GM23338 (cell line): ENCODE results near the gene PAK4. TPM values are rescaled to one million over a fixed set of nuclear protein-coding genes. Genes with fewer than 3 reads are reported as not detected.

Source experiments
- ATAC-seq: fragments of 200-7000 bp; cut with Tn5 transposase; 3 replicates; pipeline ENCODE4 v1.9.1; 2020
- DNase-seq: peaks from one replicate; pipeline ENCODE4 v3.0.0-alpha.2; 2015; ENCODE audit warnings: low spot score
- H2AFZ ChIP-seq: fragments of 200-600 bp; sonication (generic); 2 replicates; pipeline ENCODE4 v1.8.0; 2016; ENCODE audit warnings: antibody characterized with exemption, mild to moderate bottlenecking, moderate library complexity
- H3F3A ChIP-seq: fragments of 200-600 bp; sonication (generic); replicated peaks from 2 replicates; pipeline ENCODE4 v1.8.0; 2017; ENCODE audit warnings: antibody characterized with exemption, mixed run types, low read depth
- H3K27ac ChIP-seq: fragments of 200-600 bp; sonication (generic); 2 replicates; pipeline ENCODE4 v1.6.1; 2016; ENCODE audit warnings: low read depth
- H3K27me3 ChIP-seq: fragments of 200-600 bp; sonication (generic); 2 replicates; pipeline ENCODE4 v1.8.0; 2016; ENCODE audit warnings: mild to moderate bottlenecking, mixed run types, moderate library complexity; ENCODE audit not compliant: insufficient read depth
- H3K36me3 ChIP-seq: fragments of 200-600 bp; sonication (generic); 2 replicates; pipeline ENCODE4 v1.8.0; 2016; ENCODE audit warnings: mild to moderate bottlenecking; ENCODE audit not compliant: insufficient read depth
- H3K4me1 ChIP-seq: fragments of 200-600 bp; sonication (generic); 2 replicates; pipeline ENCODE4 v1.8.0; 2016; ENCODE audit warnings: mild to moderate bottlenecking, moderate library complexity; ENCODE audit not compliant: insufficient read depth
- H3K4me2 ChIP-seq: fragments of 200-600 bp; sonication (generic); 2 replicates; pipeline ENCODE4 v1.7.1; 2017; ENCODE audit warnings: mixed run types
- H3K4me3 ChIP-seq: fragments of 200-600 bp; sonication (generic); 2 replicates; pipeline ENCODE4 v1.6.1; 2016; ENCODE audit warnings: mixed run types
- H3K79me2 ChIP-seq: fragments of 200-600 bp; sonication (generic); replicated peaks from 2 replicates; pipeline ENCODE4 v1.8.0; 2017; ENCODE audit warnings: mild to moderate bottlenecking; ENCODE audit not compliant: insufficient read depth
- H3K9me2 ChIP-seq: fragments of 200-600 bp; sonication (generic); 2 replicates; pipeline ENCODE4 v1.8.0; 2017; ENCODE audit not compliant: insufficient read depth
- H4K20me1 ChIP-seq: fragments of 200-600 bp; sonication (generic); replicated peaks from 2 replicates; pipeline ENCODE4 v1.8.0; 2017; ENCODE audit warnings: mild to moderate bottlenecking; ENCODE audit not compliant: insufficient read depth
- H3K27ac Mint-ChIP-seq: 2 replicates; pipeline ENCODE4 v1.8.0; 2020; ENCODE audit warnings: inconsistent platforms, mild to moderate bottlenecking, moderate library complexity, mixed read lengths
- H3K27me3 Mint-ChIP-seq: 3 replicates; pipeline ENCODE4 v1.8.0; 2022; ENCODE audit warnings: low read depth, mild to moderate bottlenecking, moderate library complexity, mixed read lengths, inconsistent platforms; ENCODE audit not compliant: insufficient read depth, poor library complexity
- H3K36me3 Mint-ChIP-seq: 3 replicates; pipeline ENCODE4 v1.8.0; 2021; ENCODE audit warnings: low read depth, mild to moderate bottlenecking, inconsistent platforms, moderate library complexity, mixed read lengths
- H3K4me1 Mint-ChIP-seq: 3 replicates; pipeline ENCODE4 v1.8.0; 2020; ENCODE audit warnings: mild to moderate bottlenecking, inconsistent platforms, mixed read lengths
- H3K4me3 Mint-ChIP-seq: 3 replicates; pipeline ENCODE4 v1.8.0; 2021; ENCODE audit warnings: moderate library complexity, mild to moderate bottlenecking, inconsistent platforms, mixed read lengths
- H3K9me3 Mint-ChIP-seq: 3 replicates; pipeline ENCODE4 v1.8.0; 2020; ENCODE audit warnings: moderate library complexity, mild to moderate bottlenecking, inconsistent platforms, mixed read lengths
- EZH2 ChIP-seq: fragments of 200-600 bp; sonication (generic); IDR thresholded peaks from one replicate; pipeline ENCODE4 v1.8.0; 2017; ENCODE audit warnings: antibody characterized with exemption, mild to moderate bottlenecking, low read depth; ENCODE audit not compliant: unreplicated experiment
- EZH2phosphoT487 ChIP-seq: fragments of 200-600 bp; sonication (generic); IDR thresholded peaks from one replicate; pipeline ENCODE4 v1.8.1; 2018; ENCODE audit warnings: antibody characterized with exemption; ENCODE audit not compliant: unreplicated experiment
- POLR2AphosphoS5 ChIP-seq: IDR thresholded peaks from 2 replicates; pipeline ENCODE4 v1.6.1; 2016; ENCODE audit warnings: antibody characterized with exemption, low read depth
- STAT1 ChIP-seq: IDR thresholded peaks from one replicate; pipeline ENCODE4 v1.6.1; 2016; ENCODE audit warnings: antibody characterized with exemption; ENCODE audit not compliant: unreplicated experiment
- ZNF114 ChIP-seq: fragments of 250-450 bp; sonication (Bioruptor Pico); IDR thresholded peaks from 2 replicates; pipeline ENCODE4 v1.5.0; 2020; ENCODE audit warnings: mild to moderate bottlenecking, moderate library complexity
- ZNF331 ChIP-seq: fragments of 250-450 bp; sonication (Bioruptor Pico); IDR thresholded peaks from 2 replicates; pipeline ENCODE4 v1.5.0; 2020; ENCODE audit warnings: low read depth, mild to moderate bottlenecking, moderate library complexity
- polyA plus RNA-seq: library from polyadenylated mRNA; unstranded; fragments of >200 nt; fragmentation: Nextera tagmentation; extraction: Ambion mirVana; gene quantifications from 2 replicates; pipeline ENCODE4 v1.2.1, GENCODE V29; 2016
- total RNA-seq: library from RNA; depleted of rRNA; stranded (reverse); fragments of >200 nt; shearing (Covaris generic); gene quantifications from 2 replicates; pipeline ENCODE4 v1.2.3, GENCODE V29; 2014
- TF ChIP-seq, protein P1 (sequence below), 2 experiments: fragments of 200-600 bp in 1 of 2; sonication (generic) in 1 of 2; conservative IDR thresholded peaks; 2 replicates each; pipeline versions ENCODE4 v1.5.1 to v1.6.1; 2016 to 2017; ENCODE audit warnings: antibody characterized with exemption in 2 of 2, low read depth in 2 of 2, mild to moderate bottlenecking in 2 of 2, moderate library complexity in 1 of 2
- TF ChIP-seq, protein P2 (sequence below): IDR thresholded peaks from 2 replicates; pipeline ENCODE4 v1.6.1; 2016; ENCODE audit warnings: antibody characterized with exemption
- TF ChIP-seq, protein P3 (sequence below): IDR thresholded peaks from one replicate; pipeline ENCODE4 v1.6.1; 2018; ENCODE audit warnings: antibody characterized with exemption; ENCODE audit not compliant: unreplicated experiment

Gene PAK4
- total and polyA plus RNA-seq, 2 experiments from 2014 or later, result 28.7 to 35.4 TPM

DNA sequence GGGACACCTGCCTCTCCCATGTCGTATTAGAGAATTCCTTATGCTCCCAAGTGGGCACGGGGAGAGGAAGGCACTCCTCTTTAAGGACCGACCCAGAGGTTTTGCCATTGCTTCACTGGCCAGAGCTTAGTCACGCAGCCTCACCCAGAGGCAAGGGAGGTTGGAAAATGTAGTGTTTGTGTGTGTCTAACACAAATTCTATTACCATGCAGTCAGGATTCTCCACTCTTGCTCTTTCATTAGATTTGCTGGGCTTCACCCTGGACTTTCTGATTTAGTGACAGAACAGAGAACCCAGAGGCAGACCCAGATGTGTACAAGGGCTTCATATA, 56.6 kb downstream of the PAK4 start (continued):
- TF ChIP-seq, protein P1, sequence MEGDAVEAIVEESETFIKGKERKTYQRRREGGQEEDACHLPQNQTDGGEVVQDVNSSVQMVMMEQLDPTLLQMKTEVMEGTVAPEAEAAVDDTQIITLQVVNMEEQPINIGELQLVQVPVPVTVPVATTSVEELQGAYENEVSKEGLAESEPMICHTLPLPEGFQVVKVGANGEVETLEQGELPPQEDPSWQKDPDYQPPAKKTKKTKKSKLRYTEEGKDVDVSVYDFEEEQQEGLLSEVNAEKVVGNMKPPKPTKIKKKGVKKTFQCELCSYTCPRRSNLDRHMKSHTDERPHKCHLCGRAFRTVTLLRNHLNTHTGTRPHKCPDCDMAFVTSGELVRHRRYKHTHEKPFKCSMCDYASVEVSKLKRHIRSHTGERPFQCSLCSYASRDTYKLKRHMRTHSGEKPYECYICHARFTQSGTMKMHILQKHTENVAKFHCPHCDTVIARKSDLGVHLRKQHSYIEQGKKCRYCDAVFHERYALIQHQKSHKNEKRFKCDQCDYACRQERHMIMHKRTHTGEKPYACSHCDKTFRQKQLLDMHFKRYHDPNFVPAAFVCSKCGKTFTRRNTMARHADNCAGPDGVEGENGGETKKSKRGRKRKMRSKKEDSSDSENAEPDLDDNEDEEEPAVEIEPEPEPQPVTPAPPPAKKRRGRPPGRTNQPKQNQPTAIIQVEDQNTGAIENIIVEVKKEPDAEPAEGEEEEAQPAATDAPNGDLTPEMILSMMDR (conservative IDR thresholded peaks at IDR 0.05; ENCODE audit: low read depth in 2 of 2), result no peak
- TF ChIP-seq ZNF114 (no peak), STAT1 (no peak)

DNA sequence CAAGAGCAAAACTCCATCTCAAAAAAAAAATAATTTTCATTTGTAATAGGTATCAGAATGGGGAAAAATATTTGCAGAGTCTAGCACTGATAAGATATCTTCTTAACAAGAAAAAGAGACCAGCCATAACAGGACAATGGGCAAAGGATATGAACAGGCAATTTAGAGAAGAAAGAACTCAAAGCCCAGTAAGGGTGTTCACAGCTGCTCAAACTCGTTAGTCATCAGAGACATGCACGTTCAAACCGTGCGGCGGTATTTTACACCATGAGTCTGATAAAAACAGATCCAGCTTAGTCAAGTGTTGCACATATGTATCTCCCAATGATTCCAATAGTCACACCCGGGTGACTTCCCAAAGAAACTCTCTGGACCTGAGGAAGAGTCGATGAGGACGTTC, 57.5 kb downstream of the PAK4 start:
- Histone ChIP-seq H3K79me2 (no peaks in the 10 kb centered on the region), H3K36me3 (no peaks in the 10 kb centered on the region), H3K27ac (no peak overlapping the region), H2AFZ (no peak overlapping the region), H3K4me1 (peaks cover 5% of the 10 kb centered on the region; the same call in 1 of the 2 replicates), H4K20me1 (0 out of 2 replicates have a peak, but pooled peaks cover 2% of the 10 kb centered on the region), H3K4me2 (no peak overlapping the region), H3K27me3 (no peaks in the 10 kb centered on the region), H3K9me2 (no peaks in the 10 kb centered on the region), H3K4me3 (no peak overlapping the region), H3F3A (peaks cover 3% of the 10 kb centered on the region; the same call in 1 of the 2 replicates)
- Mint-ChIP-seq H3K4me3 (no peak overlapping the region), H3K9me3 (no peaks in the 10 kb centered on the region), H3K27ac (no peak overlapping the region), H3K36me3 (no peaks in the 10 kb centered on the region), H3K27me3 (peaks cover 8% of the 10 kb centered on the region), H3K4me1 (peaks cover 3% of the 10 kb centered on the region; the same call in 1 of the 3 replicates)
- no peak for TF ChIP-seq ZNF331 (CRISPR knock-in tag)
- DNase-seq (no peak), ATAC-seq (no peak)

DNA sequence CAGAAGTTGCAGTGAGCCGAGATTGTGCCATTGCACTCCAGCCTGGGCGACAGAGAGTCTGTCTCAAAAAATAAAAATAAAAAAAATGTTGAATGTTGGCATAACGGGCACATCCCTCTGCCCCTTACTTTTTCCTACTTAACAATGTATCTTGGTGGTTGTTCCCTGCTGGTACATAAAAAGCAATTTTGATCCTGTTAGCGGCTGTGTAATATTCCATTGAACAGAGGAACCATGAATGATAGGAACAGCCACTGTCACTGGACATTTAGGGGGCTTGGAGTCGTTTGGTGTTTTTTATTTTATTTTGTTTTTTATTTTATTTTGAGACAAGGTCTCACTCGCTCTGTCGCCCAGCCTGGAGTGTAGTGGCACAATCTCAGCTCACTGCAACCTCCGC, 60.8 kb downstream of the PAK4 start:
- no peak overlapping the region for H3K4me3 ChIP-seq
- Mint-ChIP-seq H3K4me1 (peaks cover 3% of the 10 kb centered on the region; the same call in 2 of the 3 replicates), H3K27ac (no peak overlapping the region), H3K27me3 (peaks cover 10% of the 10 kb centered on the region), H3K36me3 (no peaks in the 10 kb centered on the region), H3K4me3 (no peak overlapping the region), H3K9me3 (no peaks in the 10 kb centered on the region; the same call in 2 of the 3 replicates)
- H3K79me2 ChIP-seq, result no peaks in the 10 kb centered on the region
- no peak for DNase-seq
- ATAC-seq, result no peak
- no peak for TF ChIP-seq EZH2
- TF ChIP-seq POLR2AphosphoS5, result no peak
- TF ChIP-seq, protein P2, sequence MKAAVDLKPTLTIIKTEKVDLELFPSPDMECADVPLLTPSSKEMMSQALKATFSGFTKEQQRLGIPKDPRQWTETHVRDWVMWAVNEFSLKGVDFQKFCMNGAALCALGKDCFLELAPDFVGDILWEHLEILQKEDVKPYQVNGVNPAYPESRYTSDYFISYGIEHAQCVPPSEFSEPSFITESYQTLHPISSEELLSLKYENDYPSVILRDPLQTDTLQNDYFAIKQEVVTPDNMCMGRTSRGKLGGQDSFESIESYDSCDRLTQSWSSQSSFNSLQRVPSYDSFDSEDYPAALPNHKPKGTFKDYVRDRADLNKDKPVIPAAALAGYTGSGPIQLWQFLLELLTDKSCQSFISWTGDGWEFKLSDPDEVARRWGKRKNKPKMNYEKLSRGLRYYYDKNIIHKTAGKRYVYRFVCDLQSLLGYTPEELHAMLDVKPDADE, result no peak
- TF ChIP-seq, protein P3, sequence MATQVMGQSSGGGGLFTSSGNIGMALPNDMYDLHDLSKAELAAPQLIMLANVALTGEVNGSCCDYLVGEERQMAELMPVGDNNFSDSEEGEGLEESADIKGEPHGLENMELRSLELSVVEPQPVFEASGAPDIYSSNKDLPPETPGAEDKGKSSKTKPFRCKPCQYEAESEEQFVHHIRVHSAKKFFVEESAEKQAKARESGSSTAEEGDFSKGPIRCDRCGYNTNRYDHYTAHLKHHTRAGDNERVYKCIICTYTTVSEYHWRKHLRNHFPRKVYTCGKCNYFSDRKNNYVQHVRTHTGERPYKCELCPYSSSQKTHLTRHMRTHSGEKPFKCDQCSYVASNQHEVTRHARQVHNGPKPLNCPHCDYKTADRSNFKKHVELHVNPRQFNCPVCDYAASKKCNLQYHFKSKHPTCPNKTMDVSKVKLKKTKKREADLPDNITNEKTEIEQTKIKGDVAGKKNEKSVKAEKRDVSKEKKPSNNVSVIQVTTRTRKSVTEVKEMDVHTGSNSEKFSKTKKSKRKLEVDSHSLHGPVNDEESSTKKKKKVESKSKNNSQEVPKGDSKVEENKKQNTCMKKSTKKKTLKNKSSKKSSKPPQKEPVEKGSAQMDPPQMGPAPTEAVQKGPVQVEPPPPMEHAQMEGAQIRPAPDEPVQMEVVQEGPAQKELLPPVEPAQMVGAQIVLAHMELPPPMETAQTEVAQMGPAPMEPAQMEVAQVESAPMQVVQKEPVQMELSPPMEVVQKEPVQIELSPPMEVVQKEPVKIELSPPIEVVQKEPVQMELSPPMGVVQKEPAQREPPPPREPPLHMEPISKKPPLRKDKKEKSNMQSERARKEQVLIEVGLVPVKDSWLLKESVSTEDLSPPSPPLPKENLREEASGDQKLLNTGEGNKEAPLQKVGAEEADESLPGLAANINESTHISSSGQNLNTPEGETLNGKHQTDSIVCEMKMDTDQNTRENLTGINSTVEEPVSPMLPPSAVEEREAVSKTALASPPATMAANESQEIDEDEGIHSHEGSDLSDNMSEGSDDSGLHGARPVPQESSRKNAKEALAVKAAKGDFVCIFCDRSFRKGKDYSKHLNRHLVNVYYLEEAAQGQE, result no peak
- TF ChIP-seq EZH2phosphoT487, result no peak
- TF ChIP-seq, protein P1 (conservative IDR thresholded peaks at IDR 0.05; ENCODE audit: low read depth in 2 of 2), result no peak
- H3K27ac ChIP-seq, result no peak overlapping the region
- H3K36me3 ChIP-seq, result no peaks in the 10 kb centered on the region
- H3K4me1 ChIP-seq, result peaks cover 5% of the 10 kb centered on the region; the same call in 1 of the 2 replicates
- no peaks in the 10 kb centered on the region for H4K20me1 ChIP-seq
- H3K27me3 ChIP-seq, result no peaks in the 10 kb centered on the region
- H3K9me2 ChIP-seq, result no peaks in the 10 kb centered on the region
- H2AFZ ChIP-seq, result no peak overlapping the region
- H3K4me2 ChIP-seq, result no peak overlapping the region
- peaks cover 3% of the 10 kb centered on the region; the same call in 1 of the 2 replicates for H3F3A ChIP-seq
